Loucy (cell line): Measurements from ENCODE around the gene ABCG4.

Source experiments
- H2AFZ ChIP-seq: fragments of 200-600 bp; sonication (generic); 2 replicates; pipeline ENCODE4 v1.6.0; 2016; ENCODE audit warnings: antibody characterized with exemption, mild to moderate bottlenecking, low read length, moderate library complexity
- H3F3A ChIP-seq: fragments of 200-600 bp; 2 replicates; pipeline ENCODE4 v1.6.0; 2016; ENCODE audit warnings: antibody characterized with exemption, low read depth, mild to moderate bottlenecking
- H3K27me3 ChIP-seq: fragments of 200-600 bp; sonication (generic); 2 replicates; pipeline ENCODE4 v1.6.1; 2014; ENCODE audit warnings: low read length, mild to moderate bottlenecking; ENCODE audit not compliant: insufficient read depth, poor library complexity, severe bottlenecking
- H3K36me3 ChIP-seq: fragments of 200-600 bp; sonication (generic); 2 replicates; pipeline ENCODE4 v1.6.1; 2016; ENCODE audit warnings: low read length; ENCODE audit not compliant: insufficient read depth
- H3K4me1 ChIP-seq: fragments of 200-600 bp; sonication (generic); 2 replicates; pipeline ENCODE4 v1.5.1; 2014; ENCODE audit warnings: low read length, mild to moderate bottlenecking; ENCODE audit not compliant: insufficient read depth, poor library complexity, severe bottlenecking
- H3K4me2 ChIP-seq: fragments of 200-600 bp; sonication (generic); 2 replicates; pipeline ENCODE4 v1.6.0; 2014; ENCODE audit warnings: antibody characterized with exemption, low read length, low read depth, mild to moderate bottlenecking; ENCODE audit not compliant: poor library complexity, severe bottlenecking
- H3K4me3 ChIP-seq: fragments of 200-600 bp; sonication (generic); 2 replicates; pipeline ENCODE4 v1.5.1; 2014; ENCODE audit warnings: low read length, mild to moderate bottlenecking, mixed read lengths; ENCODE audit not compliant: poor library complexity, severe bottlenecking
- H3K79me2 ChIP-seq: fragments of 200-600 bp; sonication (generic); 2 replicates; pipeline ENCODE4 v1.6.1; 2014; ENCODE audit warnings: low read length; ENCODE audit not compliant: insufficient read depth
- H3K9ac ChIP-seq: fragments of 200-600 bp; sonication (generic); 2 replicates; pipeline ENCODE4 v1.6.0; 2014; ENCODE audit warnings: mild to moderate bottlenecking, low read depth, low read length, moderate library complexity; ENCODE audit not compliant: poor library complexity, severe bottlenecking
- H3K9me2 ChIP-seq: fragments of 200-600 bp; sonication (generic); replicated peaks from 2 replicates; pipeline ENCODE4 v1.6.1; 2016; ENCODE audit warnings: low read depth, low read length, mixed read lengths
- H3K9me3 ChIP-seq: fragments of 200-600 bp; sonication (generic); 2 replicates; pipeline ENCODE4 v1.6.1; 2014; ENCODE audit warnings: mild to moderate bottlenecking, antibody characterized with exemption, low read length, low read depth; ENCODE audit not compliant: insufficient read depth
- H4K20me1 ChIP-seq: fragments of 200-600 bp; sonication (generic); 2 replicates; pipeline ENCODE4 v1.6.0; 2014; ENCODE audit warnings: antibody characterized with exemption, low read length, mild to moderate bottlenecking; ENCODE audit not compliant: insufficient read depth, poor library complexity, severe bottlenecking
- EZH2phosphoT487 ChIP-seq: fragments of 200-600 bp; IDR thresholded peaks from 2 replicates; pipeline ENCODE4 v1.6.1; 2018; ENCODE audit warnings: antibody characterized with exemption, mild to moderate bottlenecking, moderate library complexity, borderline replicate concordance
- TF ChIP-seq, protein P1 (sequence below): fragments of 200-600 bp; sonication (generic); conservative IDR thresholded peaks from 2 replicates; pipeline ENCODE4 v1.5.1; 2014; ENCODE audit warnings: mild to moderate bottlenecking, antibody characterized with exemption, low read length

The ABCG4 gene

DNA sequence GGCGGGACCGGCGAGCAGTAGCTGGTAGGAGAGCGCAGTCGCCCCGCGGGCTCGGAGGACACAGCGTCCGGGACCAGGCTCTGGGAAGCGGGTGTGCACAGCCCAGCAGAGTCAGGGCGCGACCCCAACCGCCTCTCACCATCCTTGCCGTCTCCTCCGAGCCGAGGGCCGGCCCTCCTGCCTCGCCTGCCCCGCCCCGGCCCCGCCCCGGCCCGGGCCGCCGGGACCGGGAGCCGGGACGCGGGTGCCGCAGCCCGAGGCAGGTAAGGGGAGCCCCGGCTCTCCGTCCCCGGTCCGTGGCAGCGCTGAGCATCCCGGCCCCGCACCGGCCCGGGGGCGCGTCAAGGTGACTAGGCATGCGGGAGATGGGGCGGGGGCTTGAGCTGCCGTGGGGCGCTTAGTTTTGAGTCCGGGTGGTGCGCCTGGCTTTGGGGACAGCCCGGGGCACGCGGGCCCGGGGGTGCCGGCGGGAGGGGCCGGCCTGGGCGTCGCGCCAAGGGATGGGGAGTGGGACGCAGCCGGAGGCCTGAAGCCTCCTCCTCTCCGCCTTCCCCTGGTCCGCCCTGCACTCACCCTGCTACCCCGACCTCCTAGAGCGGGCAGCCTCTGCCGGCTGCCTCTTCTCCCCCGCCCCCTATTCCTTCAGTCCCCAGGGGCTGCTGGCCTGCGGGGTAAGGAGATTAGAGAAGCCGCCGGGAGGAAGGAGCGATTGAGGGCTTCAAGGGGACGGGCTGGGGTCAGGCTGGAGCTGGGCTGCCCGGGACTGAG lies at the start of gene ABCG4:
Gene ABCG4 (plus strand): TSS at position 35 of the 768 bp plus-strand sequence. CDS start 914 bp downstream, outside the sequence.
- peak within 1 kb of the TSS; percentile 64 for H3K9ac ChIP-seq
- H3K27me3 ChIP-seq, result peaks cover 4% of the 10 kb centered on the region

DNA sequence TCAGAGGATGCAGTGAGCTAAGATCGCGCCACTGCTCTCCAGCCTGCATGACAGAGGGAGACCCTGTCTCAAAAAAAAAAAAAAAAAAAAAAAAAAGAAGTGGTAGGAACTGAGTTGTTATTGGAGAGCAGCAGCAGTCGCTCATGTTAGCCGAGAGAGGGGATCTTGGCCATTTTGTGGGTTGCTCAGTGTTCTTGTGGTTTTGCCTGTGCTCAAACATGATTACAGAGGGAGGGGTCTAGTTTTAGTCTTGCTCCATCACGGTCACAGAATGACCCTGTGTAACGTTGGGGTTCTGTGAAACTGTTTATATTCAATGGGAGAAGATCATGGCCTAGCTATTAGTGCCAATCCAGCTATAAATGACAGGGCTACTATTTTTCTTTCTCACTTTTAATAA lies 49.1 kb upstream of the ABCG4 start:
- TF ChIP-seq, protein P1, sequence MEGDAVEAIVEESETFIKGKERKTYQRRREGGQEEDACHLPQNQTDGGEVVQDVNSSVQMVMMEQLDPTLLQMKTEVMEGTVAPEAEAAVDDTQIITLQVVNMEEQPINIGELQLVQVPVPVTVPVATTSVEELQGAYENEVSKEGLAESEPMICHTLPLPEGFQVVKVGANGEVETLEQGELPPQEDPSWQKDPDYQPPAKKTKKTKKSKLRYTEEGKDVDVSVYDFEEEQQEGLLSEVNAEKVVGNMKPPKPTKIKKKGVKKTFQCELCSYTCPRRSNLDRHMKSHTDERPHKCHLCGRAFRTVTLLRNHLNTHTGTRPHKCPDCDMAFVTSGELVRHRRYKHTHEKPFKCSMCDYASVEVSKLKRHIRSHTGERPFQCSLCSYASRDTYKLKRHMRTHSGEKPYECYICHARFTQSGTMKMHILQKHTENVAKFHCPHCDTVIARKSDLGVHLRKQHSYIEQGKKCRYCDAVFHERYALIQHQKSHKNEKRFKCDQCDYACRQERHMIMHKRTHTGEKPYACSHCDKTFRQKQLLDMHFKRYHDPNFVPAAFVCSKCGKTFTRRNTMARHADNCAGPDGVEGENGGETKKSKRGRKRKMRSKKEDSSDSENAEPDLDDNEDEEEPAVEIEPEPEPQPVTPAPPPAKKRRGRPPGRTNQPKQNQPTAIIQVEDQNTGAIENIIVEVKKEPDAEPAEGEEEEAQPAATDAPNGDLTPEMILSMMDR, result no peak
- no peak for TF ChIP-seq EZH2phosphoT487
- no peaks in the 10 kb centered on the region for H3F3A ChIP-seq
- H3K4me2 ChIP-seq, result peak overlapping the region; percentile 99
- no peak overlapping the region for H2AFZ ChIP-seq
- peaks cover 1% of the 10 kb centered on the region for H3K27me3 ChIP-seq
- H4K20me1 ChIP-seq, result peaks cover 4% of the 10 kb centered on the region
- H3K9me3 ChIP-seq, result no peaks in the 10 kb centered on the region
- H3K36me3 ChIP-seq, result peaks cover 19% of the 10 kb centered on the region; the same call in 1 of the 2 replicates
- peak overlapping the region; percentile 88 for H3K4me3 ChIP-seq
- H3K79me2 ChIP-seq, result peaks cover 61% of the 10 kb centered on the region
- peaks cover 23% of the 10 kb centered on the region for H3K4me1 ChIP-seq
- no peaks in the 10 kb centered on the region for H3K9me2 ChIP-seq
- peak overlapping the region; percentile 84 for H3K9ac ChIP-seq

More for the DNA sequence above, at the start of gene ABCG4:
- Histone ChIP-seq H3K79me2 (no peaks in the 10 kb centered on the region), H3K4me3 (peak within 1 kb of the TSS; percentile 74), H4K20me1 (no peaks in the 10 kb centered on the region), H3K4me2 (peak within 1 kb of the TSS; percentile 88), H2AFZ (peak within 1 kb of the TSS; percentile 90), H3K9me3 (no peaks in the 10 kb centered on the region), H3K9me2 (no peaks in the 10 kb centered on the region), H3K36me3 (no peaks in the 10 kb centered on the region), H3F3A (no peaks in the 10 kb centered on the region), H3K4me1 (peaks cover 12% of the 10 kb centered on the region)
- TF ChIP-seq, protein P1, result no peak
- TF ChIP-seq EZH2phosphoT487, result no peak

DNA sequence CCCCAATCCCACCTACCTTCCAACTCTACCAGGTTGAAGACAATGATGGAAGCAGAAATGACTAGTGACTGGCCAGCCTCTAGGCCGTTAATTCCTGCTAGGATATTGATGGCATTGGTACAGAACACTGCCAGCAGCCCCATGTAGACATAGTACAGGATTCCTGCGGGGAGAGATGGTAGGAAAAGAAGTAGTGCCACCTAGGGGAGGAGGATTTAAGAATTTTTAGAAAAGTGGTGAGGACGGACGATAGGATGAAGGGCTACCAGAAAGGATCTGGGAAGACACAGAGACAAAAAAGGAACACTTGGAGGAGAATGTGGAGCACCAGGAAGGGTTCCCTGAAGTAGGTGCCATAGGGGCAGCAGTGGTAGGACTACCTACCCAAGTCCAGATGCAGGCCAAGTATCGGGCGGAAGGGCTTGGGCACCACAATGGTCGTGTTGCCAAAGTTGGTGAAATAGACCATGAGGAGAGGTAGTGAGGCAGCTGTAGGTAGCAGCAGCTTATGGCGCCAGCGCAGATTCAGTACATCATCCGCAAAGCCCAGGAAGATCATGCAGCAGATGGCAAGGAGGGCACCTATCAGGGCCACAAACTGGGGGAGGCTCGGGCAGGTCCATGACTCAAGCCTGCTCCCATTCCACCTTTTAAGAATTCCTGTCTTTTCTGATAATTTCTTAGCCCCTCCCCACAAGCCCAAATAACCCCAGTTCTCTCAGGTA lies 48.4 kb upstream of the ABCG4 start:
- TF ChIP-seq EZH2phosphoT487, result no peak
- TF ChIP-seq, protein P1, result peak; percentile 72
- H3K9me3 ChIP-seq, result no peaks in the 10 kb centered on the region
- peaks cover 23% of the 10 kb centered on the region for H3K4me1 ChIP-seq
- H3K36me3 ChIP-seq, result peaks cover 19% of the 10 kb centered on the region; the same call in 1 of the 2 replicates
- no peaks in the 10 kb centered on the region for H3F3A ChIP-seq
- no peaks in the 10 kb centered on the region for H3K27me3 ChIP-seq
- H2AFZ ChIP-seq, result peak overlapping the region; percentile 22; the same call in 1 of the 2 replicates
- peak overlapping the region; percentile 99 for H3K4me2 ChIP-seq
- no peaks in the 10 kb centered on the region for H3K9me2 ChIP-seq
- no peaks in the 10 kb centered on the region for H4K20me1 ChIP-seq
- H3K4me3 ChIP-seq, result peak overlapping the region; percentile 88
- H3K79me2 ChIP-seq, result peaks cover 55% of the 10 kb centered on the region
- peak overlapping the region; percentile 84 for H3K9ac ChIP-seq
